Measurements from ENCODE around the gene GUCY2F.

DNA sequence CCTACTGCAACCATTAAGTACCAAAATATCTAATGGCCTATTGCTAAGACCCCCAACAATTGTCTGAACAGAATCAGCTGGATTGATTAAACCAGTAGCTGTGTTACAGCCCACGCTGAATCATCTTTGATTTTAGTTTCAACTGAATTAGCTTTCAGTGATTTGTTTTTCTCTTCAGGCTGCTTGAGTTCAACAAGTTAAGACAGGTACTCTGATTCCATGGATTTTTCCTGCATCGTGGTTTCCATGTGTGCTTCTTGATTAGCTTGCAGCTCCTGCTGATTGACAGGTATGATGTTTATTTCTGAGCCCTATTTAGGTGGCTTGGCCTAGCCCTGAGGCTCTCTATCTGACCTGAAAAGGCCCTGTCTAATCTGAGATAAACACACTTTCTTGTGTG lies 91.3 kb downstream of the GUCY2F start:
- no peak for TF ChIP-seq CTCF (IDR thresholded peaks at IDR 0.05; ENCODE audit: low read length)
- TF ChIP-seq EZH2 (IDR thresholded peaks at IDR 0.05; ENCODE audit: borderline replicate concordance, low read length): no peak

Measured in OCI-LY1 (cell line).